Activated CD4-positive, alpha-beta T cell treated with anti-CD3 and anti-CD28 coated beads, Interleukin-2, amount 50 U/mL, for 48 hours (primary cell): ENCODE data around the gene PRKCQ.
"Not testable (repeated sequence)": the region's sequence is repeated elsewhere in the genome, so short reads cannot be mapped to it uniquely, and the experiment has no call there.

Source experiments
- DNase-seq, 2 experiments: peaks; one replicate each; pipeline ENCODE4 v3.0.0-alpha.2; 2020

The PRKCQ gene

DNA sequence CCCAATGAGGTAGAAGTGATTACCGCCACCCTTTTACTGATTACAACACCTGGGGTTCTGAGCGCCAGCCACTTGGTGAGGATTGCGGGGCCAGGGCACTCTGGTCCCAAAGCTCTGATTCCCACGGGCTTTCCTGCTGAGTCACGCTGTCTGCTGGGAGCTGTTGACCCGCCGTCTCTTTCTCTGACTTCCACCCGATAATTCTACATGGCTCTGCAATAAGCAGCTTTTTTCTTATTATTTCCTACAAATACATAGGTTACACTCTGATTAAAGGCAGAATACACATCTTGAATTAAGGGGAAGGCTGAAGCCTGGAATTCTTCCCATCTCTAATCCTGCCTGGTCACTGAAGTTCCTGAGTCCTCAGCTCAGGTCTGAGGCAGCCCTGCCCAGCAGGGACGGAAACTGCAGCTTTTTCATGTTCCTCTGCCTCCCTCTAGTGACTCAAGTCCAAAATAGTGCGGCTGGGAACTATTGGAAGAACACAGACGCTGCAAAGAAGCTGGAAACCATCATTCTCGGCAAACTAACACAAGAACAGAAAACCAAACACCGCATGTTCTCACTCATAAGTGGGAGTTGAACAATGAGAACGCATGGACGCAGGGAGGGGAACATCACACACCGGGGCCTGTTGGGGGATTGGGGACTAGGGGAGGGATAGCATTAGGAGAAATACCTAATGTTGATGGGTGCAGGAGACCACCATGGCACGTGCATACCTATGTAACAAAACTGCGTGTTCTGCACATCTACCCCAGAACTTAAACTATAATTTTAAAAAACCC lies 178.3 kb downstream of the PRKCQ start:
- peak; percentile 45 to 63 for DNase-seq

DNA sequence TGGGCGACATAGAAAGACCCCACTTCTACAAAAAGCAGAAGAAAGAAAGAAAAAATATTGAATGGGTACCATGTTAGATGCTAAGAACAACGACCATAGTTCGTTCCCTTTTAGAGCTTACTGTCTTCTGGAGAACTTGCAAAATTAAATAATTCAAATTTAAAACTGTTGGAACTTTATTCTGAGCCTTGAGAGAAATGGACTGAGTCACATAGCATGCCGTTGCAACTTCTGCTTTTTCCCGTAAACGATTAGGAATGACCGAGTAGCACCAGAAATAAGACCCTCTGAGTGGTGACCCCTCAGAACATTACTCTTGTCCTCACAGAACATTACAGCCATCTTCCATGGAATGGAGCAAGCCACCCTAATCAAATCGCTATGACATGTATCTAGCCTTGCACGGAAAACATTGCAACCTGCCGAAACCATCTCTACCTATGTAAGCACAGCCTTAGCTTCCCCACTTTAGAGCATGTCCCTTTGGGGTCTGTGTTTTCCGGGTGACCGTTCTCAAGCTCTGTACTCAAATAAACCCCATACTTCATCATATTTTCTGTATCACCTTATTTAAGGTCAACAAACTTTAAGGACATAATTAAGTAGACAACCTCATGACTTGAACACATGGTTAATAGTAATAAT lies 179.1 kb downstream of the PRKCQ start:
- DNase-seq = no peak

DNA sequence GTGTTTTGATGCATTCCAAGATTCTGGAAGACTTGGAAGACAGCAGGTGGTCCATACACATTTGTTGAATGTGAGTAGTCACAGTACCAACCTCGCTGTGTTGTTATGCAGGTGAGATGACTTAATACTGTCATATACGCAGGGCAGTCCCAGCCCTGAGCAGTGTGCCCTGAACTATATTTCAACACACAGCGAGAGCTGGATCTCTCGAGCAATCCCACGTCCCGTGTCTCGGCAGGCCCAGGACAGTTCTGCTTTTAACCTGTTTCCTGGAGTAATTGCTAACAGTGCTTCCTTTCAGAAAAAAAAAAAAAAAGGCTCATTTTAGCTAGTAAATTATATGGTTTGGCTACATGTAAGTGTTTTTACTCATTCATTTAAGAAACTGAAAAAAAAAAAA lies 179.7 kb downstream of the PRKCQ start:
- no peak for DNase-seq

DNA sequence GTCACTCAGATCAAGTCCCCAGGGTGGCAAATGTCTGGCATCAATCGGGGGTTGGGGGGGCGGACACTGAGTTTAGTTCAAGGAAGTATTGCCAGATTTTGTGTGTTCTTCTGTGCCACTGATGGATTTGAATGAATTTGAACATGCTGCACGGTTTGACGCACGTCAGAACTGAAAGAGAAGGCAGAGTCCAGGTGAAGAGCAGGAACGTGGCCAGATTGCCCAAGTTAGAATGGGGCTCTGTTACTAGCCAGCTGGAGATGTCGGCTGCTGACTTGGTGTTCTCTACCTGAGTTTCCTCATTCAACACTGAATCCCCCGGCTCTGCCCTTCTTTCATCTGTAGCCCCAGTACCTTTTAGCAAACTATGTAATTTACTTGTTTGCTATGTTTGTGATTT lies 180.2 kb downstream of the PRKCQ start:
- DNase-seq = no peak

DNA sequence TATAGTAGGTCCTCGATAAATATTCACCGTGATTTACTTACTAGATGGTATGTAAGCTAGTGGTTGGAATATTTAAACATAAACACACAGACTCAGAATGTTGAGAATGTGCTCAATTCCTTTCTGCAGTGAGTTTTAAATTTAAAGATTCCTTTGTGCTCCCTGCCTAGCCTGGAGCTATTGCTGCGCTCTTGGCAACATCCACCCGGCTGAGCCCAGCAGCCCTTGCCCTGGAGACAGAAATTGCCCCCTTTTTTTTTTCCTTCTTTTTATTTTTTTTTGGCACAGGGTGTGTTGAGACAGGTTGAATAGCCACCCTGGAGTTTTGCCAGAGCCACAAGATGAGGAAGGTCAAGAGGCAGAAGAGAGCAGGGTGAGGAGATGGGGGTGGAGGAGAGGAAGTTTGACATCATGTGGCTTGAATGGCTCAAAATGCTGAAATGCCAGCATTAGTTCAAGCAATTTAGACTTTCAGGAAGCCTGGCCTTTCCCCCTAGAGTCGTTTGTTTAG lies 180.8 kb downstream of the PRKCQ start:
- no peak for DNase-seq

DNA sequence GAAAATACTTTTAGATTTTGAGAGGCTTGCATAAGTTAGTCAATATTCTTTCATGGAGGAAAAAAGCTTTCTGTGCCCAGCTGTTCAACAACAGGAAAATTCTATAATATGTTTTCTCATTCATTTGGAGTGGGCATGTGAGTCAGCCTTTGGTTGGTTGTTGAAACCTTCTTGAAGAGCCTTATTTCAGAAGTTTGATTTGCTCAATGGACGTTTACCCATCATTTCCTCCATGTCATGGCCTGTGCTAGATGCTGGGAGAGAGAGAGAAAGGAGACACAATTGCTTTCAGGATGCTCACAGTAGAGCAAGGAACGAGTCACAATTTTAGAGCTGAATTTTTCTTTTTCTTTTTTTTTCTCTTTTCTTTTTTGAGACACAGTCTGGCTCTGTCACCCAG lies 181.7 kb downstream of the PRKCQ start:
- no peak for DNase-seq

DNA sequence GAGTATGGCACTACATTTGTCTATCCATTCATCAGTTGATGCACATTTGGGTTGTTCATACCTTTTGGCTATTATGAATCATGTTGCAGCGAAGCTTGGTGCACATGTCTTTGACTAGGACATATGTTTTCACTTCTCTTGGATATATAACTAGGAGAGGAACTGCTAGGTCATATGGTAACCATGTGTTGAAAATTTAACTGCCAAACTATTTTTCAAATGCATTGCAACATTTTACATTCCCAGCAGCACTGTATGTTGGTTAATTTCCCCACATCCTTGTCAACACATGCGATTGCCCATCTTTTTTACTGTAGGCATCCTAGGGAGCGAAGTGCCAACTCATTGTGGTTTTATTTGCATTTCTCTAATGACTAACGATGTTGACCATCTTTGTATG lies 183.4 kb downstream of the PRKCQ start:
- no peak for DNase-seq

DNA sequence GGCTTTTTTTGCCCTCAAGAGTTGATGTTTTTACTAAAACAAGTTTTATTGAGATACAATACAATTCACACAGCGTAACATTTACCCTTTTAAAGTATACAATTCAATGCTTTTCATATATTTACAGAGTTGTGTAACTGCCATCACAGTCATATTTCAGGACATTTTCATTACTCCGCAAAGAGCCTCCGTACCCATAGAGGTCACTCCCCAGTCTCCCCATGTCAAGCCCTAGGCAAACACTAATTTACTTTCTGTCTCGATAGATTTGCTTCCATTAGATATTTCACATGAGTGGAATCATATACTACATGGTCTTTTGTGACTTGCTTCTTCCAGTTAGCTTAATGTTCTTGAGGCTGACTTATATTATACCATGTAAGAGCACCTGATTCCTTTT lies 183.8 kb downstream of the PRKCQ start:
- no peak for DNase-seq

DNA sequence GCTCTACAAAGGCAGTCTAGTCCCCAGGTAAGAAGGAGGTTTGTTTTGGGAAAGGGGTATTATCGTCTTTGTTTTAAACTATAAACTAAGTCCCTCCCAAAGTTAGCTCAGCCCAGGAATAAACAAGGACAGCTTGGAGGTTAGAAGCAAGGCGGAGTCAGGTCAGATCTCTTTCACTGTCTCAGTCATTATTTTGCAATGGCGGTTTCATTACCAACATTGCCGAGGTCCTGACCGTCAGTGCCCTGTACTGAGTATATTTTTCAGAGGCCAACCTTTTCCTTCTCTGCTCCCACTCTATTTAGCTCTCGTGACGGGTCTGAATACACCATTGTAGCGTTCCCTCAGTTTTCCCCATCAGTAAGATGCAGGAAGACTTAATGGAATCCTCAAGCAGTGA lies 184.5 kb downstream of the PRKCQ start:
- DNase-seq = no peak

DNA sequence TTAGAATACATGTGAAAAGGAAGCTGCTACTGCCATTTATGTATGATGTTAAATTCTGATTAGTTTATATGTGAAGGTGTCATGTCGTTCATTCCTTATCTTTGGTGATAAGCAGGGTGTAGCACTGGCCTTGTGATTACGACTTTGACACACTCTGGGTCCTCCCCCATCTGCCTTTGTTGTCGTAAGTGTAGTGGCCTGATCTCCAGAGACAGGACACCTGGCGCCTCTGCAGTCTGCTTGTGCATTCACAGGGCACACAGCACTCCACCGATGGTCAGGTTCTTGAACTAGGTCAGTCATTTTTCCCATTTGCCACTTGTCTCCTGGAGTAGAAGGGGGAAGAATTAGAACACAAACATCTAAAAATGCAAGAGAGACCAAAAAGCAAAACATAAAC lies 186.0 kb downstream of the PRKCQ start:
- no peak for DNase-seq

DNA sequence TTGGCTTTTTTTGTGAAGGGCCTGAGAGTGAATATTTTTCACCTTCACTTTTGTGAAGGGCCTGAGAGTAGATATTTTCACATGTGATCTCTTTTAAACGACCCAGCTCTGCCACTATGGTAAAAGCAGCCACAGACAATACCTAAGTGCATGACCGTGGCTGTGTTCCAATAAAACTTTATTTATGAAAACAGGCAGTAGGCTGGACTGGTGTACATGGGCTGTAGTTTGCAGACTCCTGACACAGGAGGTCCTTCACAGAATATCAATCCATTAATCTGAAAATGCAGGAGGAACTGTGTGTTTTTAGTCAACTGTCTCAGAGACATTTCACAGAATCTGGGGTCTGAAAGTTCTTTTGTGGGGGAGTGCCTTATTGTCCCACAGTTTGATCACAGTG lies 186.9 kb downstream of the PRKCQ start:
- DNase-seq = no peak

DNA sequence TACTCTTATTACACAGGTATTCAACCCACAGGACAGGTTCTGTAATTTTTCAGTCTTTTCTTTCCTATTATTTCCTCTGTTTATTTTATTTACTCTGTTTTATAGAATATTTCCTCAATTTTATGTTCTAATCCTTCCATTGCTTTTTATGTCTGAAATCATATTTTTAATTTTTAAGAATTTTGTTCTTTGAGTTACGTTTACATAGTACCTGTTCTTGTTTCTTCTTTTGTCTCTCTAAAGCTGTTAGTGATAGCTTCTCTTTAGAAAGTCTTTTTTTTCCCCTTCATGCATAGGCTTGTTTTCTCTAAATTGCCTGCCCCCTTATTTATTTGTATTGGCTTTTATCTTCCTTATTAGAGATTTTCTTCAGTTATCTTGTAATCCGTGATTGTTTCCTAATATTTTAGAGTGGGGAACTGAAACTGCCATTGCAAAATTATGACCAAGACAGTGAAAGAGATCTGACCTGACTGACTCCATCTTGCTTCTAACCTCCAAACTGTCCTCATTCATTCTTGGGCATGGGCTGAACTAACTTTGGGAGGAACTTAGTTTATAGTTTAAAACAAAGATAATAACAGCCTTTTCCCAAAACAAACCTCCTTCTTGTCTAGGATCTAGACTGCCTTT lies 189.7 kb downstream of the PRKCQ start:
- DNase-seq = no peak

DNA sequence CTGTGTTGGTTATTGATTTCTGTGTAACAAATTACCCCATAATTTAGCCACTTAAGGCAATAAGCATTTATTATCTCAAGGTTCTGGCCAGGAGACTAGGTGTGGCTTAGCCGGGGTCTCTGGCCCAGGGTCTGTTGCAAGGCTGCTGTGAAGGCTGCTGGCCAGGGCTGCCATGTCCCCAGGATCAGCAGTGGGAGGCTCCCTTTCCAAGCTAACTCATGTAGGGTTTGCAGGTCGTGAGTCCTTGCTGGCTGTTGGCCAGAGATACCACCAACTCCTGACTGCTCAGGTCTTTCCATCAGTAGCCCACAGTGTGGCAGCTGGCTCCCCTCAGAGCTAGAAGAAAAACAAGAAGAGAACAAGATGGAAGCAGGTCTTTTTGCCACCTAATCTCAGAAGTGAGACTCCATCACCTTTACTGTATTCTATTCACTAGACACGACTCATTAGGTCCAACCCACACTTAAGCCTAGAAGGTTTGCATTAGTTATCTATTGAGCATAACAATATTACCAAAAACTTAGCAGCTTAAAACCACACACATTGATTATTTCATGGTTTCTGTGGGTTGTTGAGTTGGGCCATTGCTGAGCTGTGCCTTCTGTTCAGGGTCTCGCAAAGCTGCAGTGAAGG lies 191.7 kb downstream of the PRKCQ start:
- DNase-seq = no peak

DNA sequence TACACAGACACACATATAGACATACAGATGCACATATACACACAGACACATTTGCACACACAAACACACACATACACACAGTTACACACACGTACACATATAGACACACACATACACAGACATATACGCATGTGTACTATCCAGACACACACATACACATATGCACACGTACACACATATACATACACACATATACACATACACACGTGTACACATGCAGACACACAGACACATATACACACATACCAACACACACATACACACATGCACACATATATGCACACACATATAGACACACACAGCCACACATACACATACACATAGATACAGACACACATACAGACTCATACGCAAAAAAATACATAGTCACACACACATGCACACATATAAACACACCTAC lies 193.1 kb downstream of the PRKCQ start:
- DNase-seq = no peak

DNA sequence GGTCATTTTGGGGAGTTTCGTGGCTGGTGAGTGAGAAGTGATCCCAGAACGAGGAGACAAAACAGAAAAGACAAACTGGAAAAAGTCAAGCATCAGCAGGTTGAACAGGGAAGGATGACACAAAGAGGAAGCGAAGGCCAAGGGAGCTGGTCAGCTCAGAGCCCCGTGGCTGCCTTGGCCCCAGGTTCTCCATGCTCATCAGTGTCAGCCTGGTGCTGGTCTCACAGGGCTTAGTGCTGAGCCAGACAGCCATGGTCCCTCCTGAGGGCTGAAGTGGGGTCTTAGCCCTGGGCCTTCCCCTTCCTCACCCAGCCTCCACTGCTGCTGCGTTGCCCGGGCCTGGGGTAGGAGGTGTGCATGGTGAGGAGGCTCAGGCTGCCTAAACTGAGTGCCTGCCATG lies 193.7 kb downstream of the PRKCQ start:
- DNase-seq = no peak

DNA sequence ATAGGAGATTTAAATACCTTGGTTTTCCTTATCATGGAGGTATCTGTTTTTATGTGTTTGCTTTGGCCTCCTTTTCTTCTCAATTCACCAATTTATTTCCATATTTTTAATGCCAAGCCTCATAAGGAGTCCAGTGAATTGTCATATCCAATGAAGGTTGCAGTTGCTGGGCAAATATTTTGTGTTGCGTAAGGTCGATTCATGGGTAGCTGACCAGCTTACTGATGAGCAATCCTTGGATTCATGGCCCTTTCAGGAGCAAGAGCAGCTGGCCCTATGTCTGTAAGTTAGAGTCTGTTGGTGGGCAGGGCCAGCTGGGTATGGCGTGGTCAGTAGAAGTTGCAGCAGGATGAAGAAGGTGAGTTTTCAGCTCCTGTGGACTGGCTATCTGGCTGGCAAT lies 194.4 kb downstream of the PRKCQ start:
- DNase-seq = no peak

DNA sequence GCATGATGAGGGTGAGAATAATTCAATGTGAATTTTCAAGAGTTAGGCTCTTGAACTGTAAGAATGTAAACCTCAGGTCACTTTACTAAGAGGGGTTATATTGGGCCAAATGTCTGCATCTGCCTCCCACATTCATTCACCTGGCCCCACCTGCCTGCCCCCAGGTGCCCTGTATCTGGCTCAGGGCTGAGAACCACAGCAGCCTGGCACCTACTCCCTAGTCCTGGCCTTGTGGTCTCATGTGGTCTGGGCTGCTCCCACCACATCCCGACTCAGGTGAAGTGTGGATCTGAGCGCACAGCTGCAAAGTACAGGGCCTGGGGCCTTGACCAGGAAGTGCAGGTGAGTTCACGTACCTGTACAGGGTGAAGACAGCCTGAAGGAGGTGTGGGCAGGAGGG lies 195.2 kb downstream of the PRKCQ start:
- DNase-seq = no peak

DNA sequence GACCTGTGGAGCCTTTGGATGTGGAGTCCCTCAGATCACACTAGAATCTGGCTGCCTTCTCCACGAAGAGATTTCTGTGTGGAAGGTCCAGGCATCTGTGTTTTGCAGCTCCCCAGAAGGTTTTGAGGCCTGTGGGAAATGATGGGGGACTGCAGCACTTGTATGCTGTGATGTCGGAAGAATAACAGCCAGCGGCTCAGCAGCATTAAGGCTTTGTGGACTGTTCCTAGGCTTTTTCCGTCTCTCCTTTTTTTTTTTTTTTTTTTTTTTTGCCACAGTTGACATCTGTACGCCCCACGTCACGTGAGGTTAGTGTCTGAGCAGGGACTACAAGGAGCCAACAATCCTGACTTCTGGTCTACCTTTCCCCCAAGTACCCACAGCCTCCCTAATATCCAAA lies 196.0 kb downstream of the PRKCQ start:
- no peak for DNase-seq

DNA sequence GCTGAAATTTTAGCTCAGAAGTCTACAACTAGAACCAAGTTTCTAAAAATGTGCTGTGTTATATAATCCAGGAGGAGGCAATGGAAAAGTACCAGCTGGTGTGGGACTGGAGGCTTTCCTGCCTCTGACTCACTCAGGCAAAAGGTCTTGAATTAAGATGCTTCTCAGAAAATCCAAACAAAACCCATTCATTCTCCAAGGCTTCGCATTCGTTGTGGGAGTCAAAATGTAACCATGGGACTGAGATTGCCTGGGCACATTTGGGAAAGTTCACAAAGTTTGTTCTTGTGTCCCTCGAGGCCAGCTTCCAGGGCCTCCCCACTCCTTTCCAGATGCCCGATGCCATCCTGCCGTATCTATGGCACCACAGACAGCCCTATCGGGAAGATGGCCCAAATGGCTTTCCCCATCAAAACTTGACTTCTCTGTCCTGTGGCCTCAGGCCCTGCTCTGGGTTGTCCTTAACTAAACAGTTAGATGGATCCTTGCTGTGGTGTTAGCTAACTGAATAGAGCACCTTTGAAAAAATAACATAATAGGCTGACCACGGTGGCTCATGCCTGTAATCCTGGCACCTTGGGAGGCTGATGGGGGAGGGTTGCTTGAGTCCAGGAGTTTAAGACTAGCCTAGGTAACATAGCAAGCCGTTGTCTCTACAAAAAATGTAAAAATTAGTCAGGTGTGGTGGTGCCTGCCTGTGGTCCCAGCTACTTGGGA lies 196.8 kb downstream of the PRKCQ start:
- no peak for DNase-seq

DNA sequence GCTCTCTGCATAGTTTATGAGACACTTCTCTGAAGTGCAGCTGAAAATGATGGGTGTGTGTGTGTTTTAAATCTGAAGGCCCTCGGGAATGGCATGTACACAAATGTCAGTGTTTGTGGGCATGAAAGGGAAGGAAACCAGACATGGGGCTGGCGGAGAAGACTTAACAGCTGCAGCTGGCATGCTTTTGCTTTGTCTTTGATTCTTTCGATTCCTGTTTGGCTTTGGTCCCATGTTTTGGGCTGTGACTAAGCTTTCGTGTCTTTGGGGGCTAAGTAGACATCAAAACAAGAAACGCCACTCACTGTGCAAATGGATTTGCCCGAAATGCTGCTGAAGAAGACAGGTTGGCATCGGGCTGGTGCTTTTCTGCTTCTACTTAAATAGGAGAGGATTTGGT lies 198.0 kb downstream of the PRKCQ start:
- DNase-seq = peak; percentile 33 to 47

DNA sequence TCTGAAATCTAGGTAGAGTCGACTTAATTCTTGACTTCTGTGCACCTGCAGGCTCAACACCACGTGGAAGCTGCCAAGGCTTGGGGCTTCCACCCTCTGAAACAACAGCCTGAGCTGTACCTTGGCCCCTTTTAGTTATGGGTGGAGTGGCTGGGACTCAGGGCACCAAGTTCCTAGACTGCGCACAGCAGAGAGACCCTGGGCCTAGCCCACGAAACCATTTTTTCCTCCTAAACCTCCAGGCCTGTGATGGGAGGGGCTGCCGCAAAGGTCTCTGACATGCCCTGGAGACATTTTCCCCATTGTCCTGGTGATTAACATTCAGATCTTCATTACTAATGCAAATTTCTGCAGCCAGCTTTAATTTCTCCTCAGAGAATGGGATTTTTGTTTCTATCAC lies 199.6 kb downstream of the PRKCQ start:
- not testable (repeated sequence) for DNase-seq

DNA sequence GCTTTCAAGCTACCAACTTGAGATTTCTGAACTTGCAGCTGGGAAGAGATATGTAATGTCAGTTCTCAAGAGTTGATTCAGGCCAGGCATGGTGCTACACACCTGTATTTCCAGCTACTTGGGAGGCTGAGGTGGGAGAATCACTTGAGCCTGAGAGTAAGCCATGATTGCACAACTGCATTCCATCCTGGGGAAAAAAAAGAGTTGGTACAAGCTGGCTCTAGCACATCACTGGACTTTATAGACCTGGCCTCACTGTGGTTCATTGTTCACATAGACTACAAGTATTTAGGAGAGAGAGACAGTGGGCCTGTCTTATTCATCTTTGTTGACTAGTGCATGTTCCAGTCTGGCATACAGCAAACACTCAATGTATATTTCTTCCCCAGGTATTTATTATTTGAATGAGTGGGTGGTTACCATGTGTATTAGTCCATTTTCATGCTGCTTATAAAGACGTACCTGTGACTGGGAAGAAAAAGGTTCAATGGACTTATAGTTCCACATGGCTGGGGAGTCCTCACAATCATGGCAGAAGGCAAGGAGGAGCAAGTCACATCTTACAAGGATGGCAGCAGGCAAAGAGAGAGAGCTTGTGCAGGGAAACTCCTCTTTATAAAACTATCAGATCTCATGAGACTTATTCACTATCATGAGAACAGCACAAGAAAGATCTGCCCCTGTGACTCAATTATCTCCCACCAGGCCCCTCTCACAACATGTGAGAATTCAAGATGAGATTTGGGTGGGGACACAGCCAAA lies 200.9 kb downstream of the PRKCQ start:
- no peak for DNase-seq
